HS-27A (cell line): Measurements from ENCODE around the gene NME2.
"Not testable (repeated sequence)": the region's sequence is repeated elsewhere in the genome, so short reads cannot be mapped to it uniquely, and the experiment has no call there.

Source experiments
- DNase-seq: peaks from one replicate; pipeline ENCODE4 v3.0.0-alpha.2; 2012; ENCODE audit warnings: low read depth, missing footprints

NME2 gene

GRCh38 chr17:51166198-51166986 lies at the start of gene NME2:
Gene NME2 (plus strand): TSS chr17:51166411. CDS start chr17:51166831, 420 bp downstream.
- DNase-seq: no peak

GRCh38 chr17:51118330-51119195 lies 47.6 kb upstream of the NME2 start:
- DNase-seq: no peak

- no peak for DNase-seq
Observed at GRCh38 chr17:51119415-51120356, 46.5 kb upstream of the NME2 start.

GRCh38 chr17:51120357-51120738 lies 45.9 kb upstream of the NME2 start:
- no peak for DNase-seq

- DNase-seq: peak; percentile 57
Observed at GRCh38 chr17:51120739-51121619, 45.2 kb upstream of the NME2 start, which contains the start of gene SPAG9. Gene SPAG9 (minus strand): TSS chr17:51120868. CDS start chr17:51120656, 212 bp downstream.

GRCh38 chr17:51121620-51122472 lies 44.4 kb upstream of the NME2 start:
- peak; percentile 62 for DNase-seq

GRCh38 chr17:51122473-51123115 lies 43.6 kb upstream of the NME2 start:
- not testable (repeated sequence) for DNase-seq

- DNase-seq: no peak
Observed at GRCh38 chr17:51124640-51125503, 41.3 kb upstream of the NME2 start.

- no peak for DNase-seq
Observed at GRCh38 chr17:51128076-51128475, 38.1 kb upstream of the NME2 start.

GRCh38 chr17:51132964-51133319 lies 33.3 kb upstream of the NME2 start:
- DNase-seq: no peak

- DNase-seq: no peak
Observed at GRCh38 chr17:51133365-51133764, 32.8 kb upstream of the NME2 start.

- no peak for DNase-seq
Observed at GRCh38 chr17:51135956-51136355, 30.3 kb upstream of the NME2 start.

- no peak for DNase-seq
Observed at GRCh38 chr17:51142597-51142996, 23.6 kb upstream of the NME2 start.

GRCh38 chr17:51144266-51145022 lies 21.8 kb upstream of the NME2 start:
- DNase-seq: no peak

- DNase-seq: no peak
Observed at GRCh38 chr17:51147650-51148049, 18.6 kb upstream of the NME2 start.

- DNase-seq: no peak
Observed at GRCh38 chr17:51149163-51149562, 17.0 kb upstream of the NME2 start.

GRCh38 chr17:51150932-51151331 lies 15.3 kb upstream of the NME2 start:
- DNase-seq: no peak

- no peak for DNase-seq
Observed at GRCh38 chr17:51152766-51153209, 13.4 kb upstream of the NME2 start.
